Measurements from ENCODE around the gene PLXDC1.

DNA sequence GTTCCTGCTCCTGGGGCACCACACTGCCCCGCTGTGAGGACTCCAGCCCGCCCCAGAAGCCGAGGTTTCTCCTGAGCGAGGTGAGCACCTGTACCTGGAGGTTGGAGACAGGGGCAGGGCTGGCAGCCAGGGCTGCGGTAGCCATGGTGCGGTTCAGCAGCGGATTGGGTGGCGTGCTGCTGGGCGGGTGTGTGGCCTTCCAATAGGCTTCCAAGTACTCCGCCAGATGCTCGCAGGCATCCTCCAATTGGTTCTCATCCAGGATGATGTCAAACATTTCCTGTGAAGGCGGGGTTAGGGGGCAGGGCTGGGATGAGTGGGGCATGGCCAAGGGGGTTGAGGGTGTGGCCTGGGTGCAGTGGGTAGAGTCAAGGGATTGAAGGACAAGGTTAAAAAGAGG lies 25.8 kb upstream of the PLXDC1 start:
- TF ChIP-seq, protein P1, sequence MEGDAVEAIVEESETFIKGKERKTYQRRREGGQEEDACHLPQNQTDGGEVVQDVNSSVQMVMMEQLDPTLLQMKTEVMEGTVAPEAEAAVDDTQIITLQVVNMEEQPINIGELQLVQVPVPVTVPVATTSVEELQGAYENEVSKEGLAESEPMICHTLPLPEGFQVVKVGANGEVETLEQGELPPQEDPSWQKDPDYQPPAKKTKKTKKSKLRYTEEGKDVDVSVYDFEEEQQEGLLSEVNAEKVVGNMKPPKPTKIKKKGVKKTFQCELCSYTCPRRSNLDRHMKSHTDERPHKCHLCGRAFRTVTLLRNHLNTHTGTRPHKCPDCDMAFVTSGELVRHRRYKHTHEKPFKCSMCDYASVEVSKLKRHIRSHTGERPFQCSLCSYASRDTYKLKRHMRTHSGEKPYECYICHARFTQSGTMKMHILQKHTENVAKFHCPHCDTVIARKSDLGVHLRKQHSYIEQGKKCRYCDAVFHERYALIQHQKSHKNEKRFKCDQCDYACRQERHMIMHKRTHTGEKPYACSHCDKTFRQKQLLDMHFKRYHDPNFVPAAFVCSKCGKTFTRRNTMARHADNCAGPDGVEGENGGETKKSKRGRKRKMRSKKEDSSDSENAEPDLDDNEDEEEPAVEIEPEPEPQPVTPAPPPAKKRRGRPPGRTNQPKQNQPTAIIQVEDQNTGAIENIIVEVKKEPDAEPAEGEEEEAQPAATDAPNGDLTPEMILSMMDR (IDR thresholded peaks at IDR 0.05; ENCODE audit: low read depth, low read length), result no peak
- TF ChIP-seq EZH2phosphoT487 (IDR thresholded peaks at IDR 0.05; ENCODE audit: low read depth), result no peak
